CD4-positive, alpha-beta T cell (primary cell): Measurements from ENCODE around the gene LMF1. TPM values are rescaled to one million over a fixed set of nuclear protein-coding genes. Genes with fewer than 3 reads are reported as not detected.

ENCODE experiments used
- ATAC-seq: fragments of 200-7000 bp; cut with Tn5 transposase; one replicate; pipeline ENCODE4 v1.10.0; 2022; ENCODE audit warnings: mild to moderate bottlenecking; ENCODE audit not compliant: poor library complexity
- CTCF ChIA-PET: fragments of 350-600 bp; sonication (Branson Sonifier 250); formaldehyde crosslinking; loops from one replicate; lab custom pipeline; 2021; ENCODE audit warnings: antibody characterized with exemption, inconsistent platforms; lab: Charles Lee
- POLR2A ChIA-PET: fragments of 350-600 bp; sonication (Branson Sonifier 250); formaldehyde crosslinking; loops from one replicate; lab custom pipeline; 2021; ENCODE audit warnings: antibody characterized with exemption, inconsistent platforms; lab: Charles Lee
- DNase-seq, 14 experiments: peaks; one replicate each; pipeline ENCODE4 v3.0.0-alpha.2; 2013 to 2020; ENCODE audit warnings: mixed read lengths in 2 of 14
- H3K27ac ChIP-seq, 2 donors: one replicate each; pipeline versions ENCODE4 v1.5.1 to v1.7.0; 2013; ENCODE audit warnings: low read length in 2 of 2, low read depth in 1 of 2, mild to moderate bottlenecking in 1 of 2
- H3K27me3 ChIP-seq, 2 experiments: 1 replicate in 1 of 2; 2 replicates in 1 of 2; pipeline versions ENCODE4 v1.6.1 to v1.7.0; 2013; ENCODE audit warnings: low read length in 2 of 2, control low read depth in 1 of 2, mild to moderate bottlenecking in 1 of 2, moderate library complexity in 1 of 2; ENCODE audit not compliant: insufficient read depth in 2 of 2, control insufficient read depth in 1 of 2
- H3K36me3 ChIP-seq: one replicate; pipeline ENCODE4 v1.6.1; 2013; ENCODE audit warnings: low read length, control low read depth; ENCODE audit not compliant: insufficient read depth
- H3K4me1 ChIP-seq: one replicate; pipeline ENCODE4 v1.6.1; 2013; ENCODE audit warnings: low read length, control low read depth; ENCODE audit not compliant: insufficient read depth
- H3K4me3 ChIP-seq: one replicate; pipeline ENCODE4 v1.5.1; 2013; ENCODE audit warnings: mild to moderate bottlenecking, low read length, moderate library complexity
- H3K9me3 ChIP-seq, 2 experiments: 1 replicate in 1 of 2; 2 replicates in 1 of 2; pipeline versions ENCODE4 v1.6.1 to v1.7.0; 2013; ENCODE audit warnings: low read length in 2 of 2, mild to moderate bottlenecking in 2 of 2, control low read depth in 1 of 2, moderate library complexity in 1 of 2; ENCODE audit not compliant: control insufficient read depth in 1 of 2, insufficient read depth in 1 of 2
- H3K27ac Mint-ChIP-seq: one replicate; pipeline ENCODE4 v1.8.0; 2020; ENCODE audit warnings: mixed read lengths
- H3K27me3 Mint-ChIP-seq: one replicate; pipeline ENCODE4 v1.8.0; 2021; ENCODE audit warnings: mixed read lengths
- H3K36me3 Mint-ChIP-seq: one replicate; pipeline ENCODE4 v1.8.0; 2021; ENCODE audit warnings: low read depth, mixed read lengths
- H3K4me1 Mint-ChIP-seq: one replicate; pipeline ENCODE4 v1.8.0; 2021; ENCODE audit warnings: low read depth, mixed read lengths
- H3K4me3 Mint-ChIP-seq: one replicate; pipeline ENCODE4 v1.8.0; 2020; ENCODE audit warnings: mild to moderate bottlenecking, mixed read lengths
- H3K9me3 Mint-ChIP-seq: one replicate; pipeline ENCODE4 v1.8.0; 2020; ENCODE audit warnings: mixed read lengths
- intact Hi-C, 2 experiments: fragments of 100-400 bp; cut with DNase I in 1 of 2; cut with micrococcal nuclease in 1 of 2; formaldehyde crosslinking; loops; one replicate each; pipeline versions ENCODE4 v1.15.1 to v1.9.0; 2023 to 2025; cut with DNase I, micrococcal nuclease
- total RNA-seq, 174 experiments: library from RNA in 2 of 174; stranded (reverse) in 2 of 174; gene quantifications; one replicate each; pipeline ENCODE4 v1.2.3 and lab custom pipeline; 2021 to 2026
- TF ChIP-seq, protein P1 (sequence below): fragments of 200-600 bp; IDR thresholded peaks from one replicate; pipeline ENCODE4 v1.8.0; 2022; ENCODE audit warnings: antibody characterized with exemption, mild to moderate bottlenecking

Gene LMF1
- total RNA-seq, 2 experiments from 2014 or later = 26.8 to 27.6 TPM

DNA sequence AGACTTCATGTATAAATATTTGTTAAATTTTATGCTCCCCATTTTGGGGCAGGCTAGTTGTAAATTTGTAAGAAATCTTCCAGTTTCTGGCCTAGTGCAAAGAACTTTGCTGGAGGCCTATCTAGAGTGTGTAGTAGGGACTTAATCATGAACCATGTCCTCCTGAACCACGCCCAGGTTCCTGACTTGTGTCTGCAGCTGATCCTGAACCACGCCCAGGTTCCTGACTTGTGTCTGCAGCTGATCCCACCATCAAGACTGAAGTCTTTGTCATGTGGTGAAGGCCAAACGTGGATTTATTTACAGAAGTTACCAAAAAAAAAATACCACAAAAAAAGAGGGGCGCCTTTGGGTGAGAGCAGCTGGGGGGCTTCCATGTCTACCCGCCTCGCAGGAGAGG lies 33.1 kb downstream of the LMF1 start:
- no peak for ATAC-seq
- DNase-seq = no peak
- Histone ChIP-seq H3K36me3 (peaks cover 15% of the 10 kb centered on the region), H3K4me3 (no peak overlapping the region), H3K9me3 (peaks cover 11% of the 10 kb centered on the region in 2 experiments), H3K27me3 (no peaks in the 10 kb centered on the region), H3K4me1 (no peaks in the 10 kb centered on the region), H3K27ac (no peak overlapping the region)
- CTCF ChIA-PET = no interaction called here
- Mint-ChIP-seq H3K4me3 (no peak overlapping the region), H3K27ac (no peak overlapping the region), H3K36me3 (peaks cover 64% of the 10 kb centered on the region), H3K4me1 (no peaks in the 10 kb centered on the region), H3K27me3 (no peaks in the 10 kb centered on the region), H3K9me3 (peaks cover 6% of the 10 kb centered on the region)
- TF ChIP-seq, protein P1, sequence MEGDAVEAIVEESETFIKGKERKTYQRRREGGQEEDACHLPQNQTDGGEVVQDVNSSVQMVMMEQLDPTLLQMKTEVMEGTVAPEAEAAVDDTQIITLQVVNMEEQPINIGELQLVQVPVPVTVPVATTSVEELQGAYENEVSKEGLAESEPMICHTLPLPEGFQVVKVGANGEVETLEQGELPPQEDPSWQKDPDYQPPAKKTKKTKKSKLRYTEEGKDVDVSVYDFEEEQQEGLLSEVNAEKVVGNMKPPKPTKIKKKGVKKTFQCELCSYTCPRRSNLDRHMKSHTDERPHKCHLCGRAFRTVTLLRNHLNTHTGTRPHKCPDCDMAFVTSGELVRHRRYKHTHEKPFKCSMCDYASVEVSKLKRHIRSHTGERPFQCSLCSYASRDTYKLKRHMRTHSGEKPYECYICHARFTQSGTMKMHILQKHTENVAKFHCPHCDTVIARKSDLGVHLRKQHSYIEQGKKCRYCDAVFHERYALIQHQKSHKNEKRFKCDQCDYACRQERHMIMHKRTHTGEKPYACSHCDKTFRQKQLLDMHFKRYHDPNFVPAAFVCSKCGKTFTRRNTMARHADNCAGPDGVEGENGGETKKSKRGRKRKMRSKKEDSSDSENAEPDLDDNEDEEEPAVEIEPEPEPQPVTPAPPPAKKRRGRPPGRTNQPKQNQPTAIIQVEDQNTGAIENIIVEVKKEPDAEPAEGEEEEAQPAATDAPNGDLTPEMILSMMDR = no peak
- intact Hi-C loops = no loop called here
- POLR2A ChIA-PET = no interaction called here

GRCh38 chr16:937311-937710 lies 33.5 kb downstream of the LMF1 start:
- Mint-ChIP-seq H3K36me3 (peaks cover 61% of the 10 kb centered on the region), H3K4me1 (no peaks in the 10 kb centered on the region), H3K4me3 (no peak overlapping the region), H3K27ac (no peak overlapping the region), H3K27me3 (no peaks in the 10 kb centered on the region), H3K9me3 (peaks cover 5% of the 10 kb centered on the region)
- no peak for DNase-seq
- CTCF ChIA-PET = no interaction called here
- Histone ChIP-seq H3K36me3 (peaks cover 18% of the 10 kb centered on the region), H3K27ac (no peak overlapping the region), H3K9me3 (peaks cover 7% of the 10 kb centered on the region in 2 experiments), H3K4me3 (no peak overlapping the region), H3K4me1 (no peaks in the 10 kb centered on the region), H3K27me3 (no peaks in the 10 kb centered on the region)
- TF ChIP-seq, protein P1 = no peak
- intact Hi-C loops = no loop called here
- POLR2A ChIA-PET = no interaction called here
- no peak for ATAC-seq

DNA sequence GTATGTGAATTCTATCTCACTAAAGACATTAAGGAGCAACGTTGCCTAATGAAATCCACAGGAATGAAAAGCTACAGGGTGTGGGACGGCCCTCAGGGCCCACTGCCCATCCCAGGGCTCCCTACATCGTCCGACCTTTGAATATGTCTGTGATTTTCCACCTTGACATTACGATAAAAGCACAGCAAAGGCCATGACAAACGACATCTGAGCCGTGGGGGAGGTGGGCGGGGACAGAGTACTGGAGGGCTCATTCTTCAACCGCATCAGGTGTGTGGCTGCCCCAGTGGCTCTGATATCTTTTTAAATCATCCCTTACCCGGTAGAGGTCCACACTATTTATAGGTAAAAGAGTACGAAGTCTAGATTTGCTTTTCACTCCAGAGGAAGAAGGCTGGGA lies 35.1 kb downstream of the LMF1 start:
- no peaks in the 10 kb centered on the region for H3K4me1 ChIP-seq
- no peak for ATAC-seq
- Mint-ChIP-seq H3K36me3 (peaks cover 53% of the 10 kb centered on the region), H3K4me3 (no peak overlapping the region), H3K4me1 (no peaks in the 10 kb centered on the region), H3K9me3 (no peaks in the 10 kb centered on the region), H3K27me3 (no peaks in the 10 kb centered on the region), H3K27ac (no peak overlapping the region)
- no peaks in the 10 kb centered on the region for H3K27me3 ChIP-seq
- CTCF ChIA-PET = no interaction called here
- H3K9me3 ChIP-seq = no peaks in the 10 kb centered on the region
- intact Hi-C loops = no loop called here
- TF ChIP-seq, protein P1 = no peak
- H3K36me3 ChIP-seq = peaks cover 19% of the 10 kb centered on the region
- POLR2A ChIA-PET = no interaction called here
- no peak overlapping the region for H3K27ac ChIP-seq
- no peak overlapping the region for H3K4me3 ChIP-seq
- DNase-seq = no peak
